GM18909 (cell line): ENCODE measurements around the gene BMPER.

ENCODE experiments used
- ATAC-seq: cut with Tn5 transposase; IDR thresholded peaks from one replicate; pipeline ENCODE4 v1.9.1; 2021; ENCODE audit warnings: mild to moderate bottlenecking; ENCODE audit not compliant: unreplicated experiment, poor library complexity

BMPER gene

DNA sequence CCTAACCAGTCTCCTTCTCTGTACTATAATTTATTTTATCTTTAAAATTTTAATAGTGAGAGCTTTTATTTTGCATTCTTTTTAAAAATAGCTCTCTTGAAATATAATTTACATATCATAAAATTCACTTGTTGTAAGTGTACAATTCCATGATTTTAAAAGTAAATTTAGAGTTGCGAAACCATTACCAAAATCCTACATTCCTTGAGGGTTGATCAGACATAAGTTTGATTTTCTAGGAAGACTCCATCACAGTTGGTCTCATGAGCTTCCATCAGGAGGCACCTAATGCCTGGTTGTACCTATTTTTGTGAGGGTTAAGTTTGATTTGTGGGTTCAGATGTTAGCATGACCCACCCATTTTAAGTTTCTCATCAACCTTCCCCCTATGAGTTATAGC, 108.1 kb downstream of the BMPER start:
- ATAC-seq: no peak

DNA sequence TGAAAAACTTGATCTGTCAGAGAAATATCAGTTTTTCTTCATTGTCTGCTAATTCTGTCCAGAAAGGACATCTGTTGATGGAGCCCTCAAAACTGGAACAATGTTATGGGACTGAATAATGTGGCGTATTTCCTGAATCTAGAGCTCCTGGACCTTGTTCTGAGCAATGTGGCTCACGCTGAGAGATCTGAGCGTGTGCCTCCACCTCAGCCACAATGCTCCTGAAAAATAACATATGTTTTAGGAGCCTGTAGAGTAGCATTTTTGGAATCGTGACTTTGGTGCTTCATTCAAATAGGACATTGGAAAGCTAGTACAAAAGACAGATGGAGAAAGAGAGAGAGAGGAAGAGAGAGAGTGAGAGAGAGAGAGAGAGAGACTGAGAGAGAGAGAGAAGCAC, 110.3 kb downstream of the BMPER start:
- no peak for ATAC-seq

DNA sequence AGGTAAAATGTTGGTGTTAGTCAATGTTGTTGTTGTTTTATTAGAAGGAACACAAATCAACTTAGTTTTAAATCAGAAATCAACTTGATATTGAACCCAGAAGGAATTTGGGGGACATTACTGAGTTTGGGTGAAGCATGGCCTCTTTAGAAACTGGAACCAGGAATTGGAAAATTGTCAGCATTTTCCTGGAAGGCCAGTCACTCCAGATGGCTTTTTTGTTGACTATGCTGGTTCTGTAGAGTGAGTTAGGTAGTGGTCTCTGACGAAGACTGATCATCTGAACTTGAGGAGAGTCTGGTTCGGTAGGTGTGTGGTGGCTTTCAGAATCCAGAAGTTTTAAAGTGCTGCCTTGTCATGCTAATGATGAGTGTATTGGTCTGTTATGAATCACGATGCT, 111.5 kb downstream of the BMPER start:
- no peak for ATAC-seq

DNA sequence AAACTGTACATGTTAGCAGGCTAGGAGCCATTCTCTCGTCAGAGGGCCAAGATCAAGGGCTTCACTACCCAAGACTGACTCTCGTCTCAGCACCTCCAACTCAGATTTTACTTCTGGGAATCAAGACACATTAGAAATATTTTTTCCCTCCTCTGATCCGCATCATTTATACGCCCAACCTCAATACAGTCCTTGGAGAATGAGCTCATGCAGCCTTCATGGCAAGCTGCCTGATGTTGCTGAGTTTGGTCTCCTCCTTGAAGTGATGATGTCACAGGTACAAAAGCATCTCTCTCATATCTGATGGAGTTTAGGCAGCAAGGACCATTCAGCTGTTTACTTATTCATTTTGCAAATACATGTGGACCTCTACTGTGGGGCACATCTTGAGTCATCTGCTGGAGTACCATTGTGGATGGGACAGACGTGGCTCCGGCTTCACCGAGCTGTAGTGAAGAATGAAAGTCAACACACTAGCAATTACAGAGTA, 114.0 kb downstream of the BMPER start:
- ATAC-seq: no peak

DNA sequence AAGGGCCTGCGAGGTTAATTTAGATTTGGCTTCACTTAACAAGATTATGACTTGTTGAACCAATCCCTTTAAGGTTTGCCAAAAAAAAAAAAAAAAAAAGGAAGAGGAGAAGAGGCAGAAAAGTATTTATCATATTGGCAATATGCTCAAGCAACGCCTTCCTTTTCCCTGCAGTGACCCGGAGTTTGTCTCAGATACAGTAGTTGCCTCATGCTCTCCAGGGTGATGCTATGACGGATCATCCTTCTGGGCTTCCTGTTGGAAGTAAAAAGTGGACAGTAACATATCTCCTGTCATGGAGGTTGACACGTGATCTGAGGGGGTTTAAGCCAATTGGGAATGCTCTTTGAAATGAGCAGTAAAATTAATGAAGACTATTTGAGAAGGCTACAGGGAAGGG, 117.3 kb downstream of the BMPER start:
- ATAC-seq: no peak

DNA sequence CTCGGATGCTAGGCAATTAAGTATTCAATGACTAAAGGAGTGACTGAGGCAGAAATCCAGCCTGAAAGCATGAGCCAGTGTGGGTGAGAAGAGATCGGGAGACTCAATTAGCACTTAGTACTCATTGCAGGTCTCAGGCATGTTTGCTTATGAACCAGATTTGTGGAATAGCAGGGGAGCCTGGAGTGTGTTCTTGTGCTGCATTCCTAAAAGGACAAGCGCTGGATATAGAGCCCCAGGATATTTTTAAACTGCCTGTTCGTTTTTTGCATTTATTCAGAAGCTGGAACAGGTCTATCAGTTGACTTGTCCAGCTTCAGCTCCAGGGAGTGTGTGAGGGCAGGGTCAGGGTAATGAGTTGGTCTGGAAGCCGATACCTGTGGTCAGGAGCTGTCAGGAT, 120.3 kb downstream of the BMPER start:
- no peak for ATAC-seq

DNA sequence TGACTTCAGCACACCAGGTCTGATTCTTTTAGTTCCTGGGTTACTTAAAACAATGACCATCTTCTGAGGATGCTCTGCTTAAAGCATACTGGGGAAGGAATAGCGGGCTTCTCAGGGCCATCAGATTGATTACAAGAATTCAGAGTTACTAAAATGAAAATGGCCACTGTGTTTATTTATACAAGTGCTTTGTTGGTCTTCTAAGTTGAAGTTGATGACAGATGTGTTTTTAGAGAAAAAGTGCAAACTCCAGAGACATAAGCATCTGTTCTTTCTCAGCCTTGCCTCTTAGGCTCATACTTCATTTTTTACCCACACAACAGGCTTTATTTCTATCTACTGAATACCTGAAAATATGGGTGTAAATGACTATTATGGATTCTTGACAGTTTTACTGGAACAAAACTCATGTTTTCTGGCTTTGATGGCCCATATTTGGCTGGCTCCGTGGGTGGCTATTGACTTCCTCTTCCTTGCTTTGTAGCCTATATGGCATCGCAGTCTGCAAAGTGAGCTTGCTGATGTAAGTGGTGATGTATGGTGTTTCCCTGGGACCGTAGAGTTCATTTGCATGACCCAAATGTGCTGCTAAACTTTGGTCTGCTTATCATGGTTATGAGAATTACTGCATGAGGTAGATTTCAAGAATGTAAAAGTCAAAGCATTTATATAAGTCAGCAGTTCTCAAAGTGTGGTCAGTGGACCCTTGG, 121.3 kb downstream of the BMPER start:
- ATAC-seq: no peak

DNA sequence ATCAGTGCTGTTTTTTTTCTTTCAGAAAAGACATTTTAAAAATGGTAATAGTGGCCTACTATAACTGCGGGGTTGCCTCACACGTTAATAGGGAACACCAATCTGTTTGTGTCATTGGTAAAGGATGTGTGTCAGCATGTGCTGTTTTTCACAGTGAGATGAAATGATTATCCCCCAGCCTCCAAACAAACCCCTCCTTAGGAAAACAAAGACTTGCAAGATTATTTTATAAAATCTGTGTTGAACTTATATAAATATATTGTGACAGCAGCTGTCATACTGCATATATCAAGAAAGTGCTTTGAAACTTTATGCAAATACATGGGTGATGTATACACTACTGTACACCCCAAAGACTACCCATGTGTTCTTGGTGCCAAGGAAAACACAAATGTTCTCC, 125.8 kb downstream of the BMPER start:
- no peak for ATAC-seq

DNA sequence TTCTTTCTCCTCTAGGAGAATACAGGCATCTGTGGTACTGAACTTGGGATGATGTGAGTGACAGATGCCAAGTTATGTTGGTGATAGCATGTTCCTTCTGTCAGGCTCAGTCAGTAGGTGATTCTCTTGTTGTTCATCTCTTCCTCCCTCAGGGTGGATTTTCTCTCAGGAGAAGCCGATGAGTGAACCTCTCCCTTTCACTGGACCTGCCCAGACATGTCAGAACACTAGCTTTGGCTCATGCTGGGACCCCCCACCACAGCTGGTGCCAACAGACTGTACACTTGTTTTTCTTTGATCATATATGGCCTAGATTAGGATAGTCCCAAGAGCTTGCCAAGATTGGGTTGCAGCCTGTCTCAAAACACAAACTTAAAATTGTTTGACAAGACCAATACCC, 129.4 kb downstream of the BMPER start:
- no peak for ATAC-seq

DNA sequence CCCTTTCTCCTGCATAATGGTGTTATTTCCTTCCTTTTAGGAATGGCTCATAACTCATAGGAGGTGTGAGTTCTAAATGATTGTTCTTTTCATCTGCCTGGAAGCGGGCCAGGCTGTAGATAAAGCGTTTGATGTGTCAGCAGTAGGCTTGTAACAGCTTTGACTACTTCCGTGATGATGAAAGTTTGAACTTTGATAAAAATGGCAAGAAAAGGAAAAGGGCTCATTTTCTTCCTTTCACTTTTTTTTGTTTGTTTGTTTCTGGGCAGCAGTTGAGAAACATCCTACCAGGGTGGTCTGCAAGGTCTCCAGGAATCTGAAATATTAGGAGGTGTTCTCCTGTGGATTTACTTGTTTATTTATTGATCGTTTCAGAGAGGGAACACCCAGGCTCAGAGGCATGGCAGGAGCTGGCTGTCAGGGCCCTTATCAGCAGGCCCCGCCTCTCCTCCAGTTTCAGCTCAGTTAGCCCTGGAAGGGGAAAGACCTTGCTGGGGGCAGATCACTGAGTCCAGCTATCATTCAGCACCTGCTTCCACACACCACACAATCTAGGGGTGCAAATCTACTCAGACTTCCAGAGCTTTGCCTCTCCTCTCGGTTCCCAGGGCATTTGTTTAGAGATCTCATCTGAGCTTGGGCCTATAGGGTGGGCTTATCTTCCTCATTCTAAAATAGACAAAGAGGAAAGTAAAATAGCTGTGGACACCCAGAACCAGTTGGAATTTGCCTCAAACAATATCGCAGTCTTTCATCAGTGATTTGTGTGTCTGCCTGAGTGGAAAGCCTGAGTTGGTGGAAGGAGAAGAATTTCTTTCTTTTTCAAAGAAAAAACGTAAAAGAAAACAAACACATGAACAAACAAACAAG, 130.9 kb downstream of the BMPER start:
- ATAC-seq: no peak

DNA sequence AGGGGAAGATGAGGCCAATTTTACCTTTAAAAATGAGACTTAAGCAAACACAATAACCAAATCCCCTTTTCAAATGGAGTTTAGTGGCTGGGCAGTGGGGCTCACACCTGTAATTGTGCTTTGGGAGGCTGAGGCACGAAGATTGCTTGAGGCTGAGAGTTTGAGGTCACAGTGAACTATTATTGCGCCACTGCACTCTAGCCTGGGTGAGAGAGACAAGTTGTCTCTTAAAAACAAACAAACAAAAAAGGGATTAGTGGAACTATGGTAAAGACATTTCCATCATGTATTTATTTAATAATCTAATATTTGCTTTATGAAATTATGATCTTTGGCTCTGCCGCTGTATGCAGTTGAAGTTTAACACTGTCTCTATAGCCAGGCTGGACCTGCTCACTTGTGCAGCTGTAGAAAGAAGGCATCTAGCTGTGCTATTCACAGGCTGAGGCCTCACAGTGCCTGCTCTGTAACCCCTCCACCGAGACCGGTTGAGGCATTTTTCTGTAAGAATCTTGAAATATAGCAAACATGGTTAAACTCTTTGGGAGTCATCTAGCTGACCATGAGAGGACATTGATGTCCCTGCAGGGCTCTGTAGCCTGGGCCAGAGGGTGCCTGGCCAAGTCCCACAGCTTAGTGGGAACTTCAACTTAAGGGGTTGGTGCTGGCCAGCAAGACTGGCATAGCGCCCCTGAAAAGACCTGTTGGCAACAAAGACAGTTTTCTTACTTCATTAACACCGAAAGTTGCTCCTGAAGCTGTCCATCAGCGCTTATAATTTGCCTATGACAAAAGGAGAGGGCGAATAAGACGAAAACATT, 131.8 kb downstream of the BMPER start:
- ATAC-seq: no peak

DNA sequence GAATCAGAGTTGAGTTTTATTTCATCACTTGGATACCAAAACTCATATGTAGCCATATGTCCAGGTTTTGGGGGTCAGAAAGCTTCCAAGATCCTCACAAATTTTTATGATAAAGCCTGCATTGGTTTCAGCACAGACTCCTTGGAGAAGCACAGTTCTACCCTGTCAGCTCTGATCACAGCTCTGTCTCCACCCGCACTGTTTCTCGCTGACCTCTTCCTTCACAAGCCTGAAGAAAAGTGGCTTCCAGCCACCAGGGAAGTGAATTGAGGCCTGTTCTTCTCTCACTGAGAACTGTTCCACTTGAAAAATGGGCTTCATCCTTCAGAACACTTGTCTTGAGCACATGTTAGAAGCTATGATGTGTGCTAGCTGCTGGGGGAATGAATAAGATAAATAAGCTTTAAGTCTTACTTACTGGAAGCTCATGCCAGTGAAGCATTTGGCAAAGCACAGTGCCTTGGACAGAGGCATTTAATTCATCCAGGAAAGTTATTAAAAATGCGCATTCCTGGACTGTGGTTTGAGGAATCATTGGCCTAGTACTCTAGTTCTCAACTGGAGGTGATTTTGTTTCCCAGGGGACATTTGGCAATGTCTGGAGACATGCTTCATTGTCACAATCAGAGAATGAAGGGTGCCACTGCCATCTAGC, 133.6 kb downstream of the BMPER start:
- no peak for ATAC-seq

DNA sequence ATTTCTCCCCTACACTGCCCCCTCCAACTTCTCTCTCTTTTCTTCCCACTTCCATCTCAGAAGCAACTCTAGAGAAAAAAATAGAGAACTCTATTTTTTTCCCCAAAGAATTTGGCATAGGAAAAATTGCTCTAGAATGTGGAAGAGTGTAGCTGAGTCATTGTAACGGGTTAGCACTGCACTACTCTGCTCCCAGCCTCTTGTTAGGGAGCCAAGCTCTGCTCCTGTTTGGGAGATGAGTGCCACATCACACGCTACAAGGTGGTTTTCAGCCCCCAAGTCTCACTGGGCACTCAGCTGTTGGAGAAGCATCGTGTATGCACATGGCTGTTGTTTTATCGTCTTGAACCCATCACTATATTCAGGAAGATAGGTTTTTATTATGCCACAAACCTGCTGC, 136.4 kb downstream of the BMPER start:
- ATAC-seq: no peak

DNA sequence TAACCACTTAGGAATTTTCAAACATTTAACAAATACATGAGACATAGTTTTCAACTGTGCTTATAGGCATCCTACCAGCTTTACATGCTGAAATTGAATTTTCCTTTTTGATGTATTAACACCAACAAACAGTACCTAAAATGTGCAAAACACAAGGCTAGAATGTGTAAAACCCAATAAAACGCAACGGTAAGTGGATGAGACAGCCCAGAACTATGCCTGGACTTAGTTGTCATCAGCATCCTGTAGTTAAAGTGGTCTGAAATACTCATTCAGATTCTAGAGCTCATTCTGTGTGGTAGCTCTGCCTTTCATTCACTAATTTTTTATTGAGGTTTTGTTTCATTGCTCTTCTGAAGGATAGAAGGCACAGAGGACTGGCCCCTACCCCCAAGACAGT, 137.1 kb downstream of the BMPER start:
- ATAC-seq: no peak

DNA sequence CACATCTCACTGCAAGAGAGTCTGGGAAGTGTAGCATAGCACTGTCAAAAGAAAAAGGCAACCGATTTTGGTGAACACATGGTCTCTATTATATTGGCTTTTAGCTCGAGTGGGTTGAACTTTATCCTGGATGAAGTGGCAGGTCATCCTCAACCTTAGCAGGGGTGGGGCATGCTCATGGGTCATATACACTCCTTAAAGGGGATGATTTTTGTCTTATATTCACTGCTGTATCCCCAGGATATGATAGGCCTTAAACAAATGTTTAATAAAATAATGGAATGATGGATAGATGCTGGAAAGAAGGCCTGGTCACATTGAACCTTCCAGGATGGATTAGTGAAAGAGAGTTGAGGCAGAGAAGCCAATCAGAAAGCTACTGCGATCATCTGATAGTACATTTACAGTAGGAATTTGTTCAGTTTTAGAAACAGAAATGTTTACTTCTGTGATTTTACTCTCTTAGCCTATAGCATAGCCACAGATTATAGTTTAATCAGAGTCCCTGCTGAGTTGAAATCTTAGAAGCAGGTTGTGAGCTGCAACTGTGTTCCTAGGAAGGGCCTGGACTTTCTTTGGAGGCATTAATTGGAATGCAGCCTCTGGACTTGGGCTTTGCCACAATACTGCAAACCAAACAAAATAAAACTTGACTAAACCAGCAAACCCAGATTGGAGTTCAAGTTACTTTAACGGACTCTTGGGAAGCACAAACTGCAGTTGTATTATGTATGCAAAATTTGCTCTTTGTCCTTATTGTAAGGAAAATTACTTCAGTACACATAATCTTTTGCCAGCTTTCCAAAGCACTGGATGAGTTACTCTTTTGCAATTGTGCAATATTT, 138.3 kb downstream of the BMPER start:
- ATAC-seq: no peak

DNA sequence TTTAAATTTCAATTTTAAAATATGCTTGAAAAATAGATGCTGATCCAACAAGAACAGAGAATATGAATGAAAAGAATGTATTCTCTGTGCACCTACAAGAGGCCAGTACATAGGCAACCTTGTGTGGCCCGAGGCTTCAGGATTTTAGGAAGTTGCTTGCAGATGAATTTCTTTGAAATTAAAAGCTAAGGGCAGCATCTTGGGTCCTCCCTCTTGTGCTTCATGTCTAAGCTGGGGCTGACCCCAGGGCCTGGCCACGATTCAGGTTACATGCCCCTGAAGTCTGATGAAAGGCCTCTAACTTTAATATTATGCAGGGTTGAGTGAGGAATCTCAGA, 138.9 kb downstream of the BMPER start:
- no peak for ATAC-seq

DNA sequence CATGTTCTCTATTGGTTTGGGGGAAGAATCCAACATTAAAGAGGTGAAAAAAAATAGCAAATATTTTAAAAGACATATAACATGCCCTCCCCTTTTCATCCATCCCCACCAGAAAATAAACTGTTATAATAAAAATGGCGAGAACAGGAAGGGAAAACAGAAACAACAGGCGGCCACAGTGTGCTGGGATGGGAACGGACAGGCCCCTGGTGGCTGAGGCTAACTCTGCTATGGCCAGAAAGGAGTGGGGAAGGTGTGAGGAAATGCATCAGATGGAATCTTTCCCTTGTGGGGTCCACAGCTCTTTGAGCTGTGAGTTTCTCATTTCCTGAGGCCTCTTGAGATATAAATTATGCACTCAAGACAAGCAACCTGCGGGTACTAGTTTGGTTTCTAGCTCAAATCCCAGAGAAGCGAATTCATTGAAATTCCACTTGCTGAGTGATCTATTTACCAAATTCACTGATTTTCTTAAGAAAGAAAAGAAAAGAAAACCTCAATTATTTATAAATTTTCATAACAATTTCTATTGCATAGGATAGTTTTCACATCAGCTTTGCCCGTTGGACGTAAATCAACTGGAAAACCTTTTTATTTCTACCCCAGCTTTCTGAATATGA, 139.5 kb downstream of the BMPER start:
- no peak for ATAC-seq

DNA sequence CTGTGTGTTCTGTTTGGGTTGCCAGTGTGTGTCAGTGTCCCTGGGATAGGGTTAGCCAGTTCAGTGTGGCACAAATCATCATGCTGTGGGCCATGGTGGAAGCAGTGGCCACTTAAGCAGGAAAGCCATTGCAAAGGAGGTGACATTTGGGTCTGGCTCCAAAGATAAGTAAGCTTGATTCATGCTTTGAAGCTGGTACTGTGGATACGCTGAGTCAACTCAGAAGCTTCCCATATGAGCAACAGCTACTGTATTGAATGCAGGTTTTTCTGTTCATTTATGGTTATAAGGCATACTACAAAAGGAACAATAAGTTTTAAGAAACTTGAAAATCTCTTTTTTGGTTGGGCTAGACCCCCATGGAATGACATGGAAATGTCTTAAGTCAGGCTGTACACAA, 143.1 kb downstream of the BMPER start:
- ATAC-seq: no peak

DNA sequence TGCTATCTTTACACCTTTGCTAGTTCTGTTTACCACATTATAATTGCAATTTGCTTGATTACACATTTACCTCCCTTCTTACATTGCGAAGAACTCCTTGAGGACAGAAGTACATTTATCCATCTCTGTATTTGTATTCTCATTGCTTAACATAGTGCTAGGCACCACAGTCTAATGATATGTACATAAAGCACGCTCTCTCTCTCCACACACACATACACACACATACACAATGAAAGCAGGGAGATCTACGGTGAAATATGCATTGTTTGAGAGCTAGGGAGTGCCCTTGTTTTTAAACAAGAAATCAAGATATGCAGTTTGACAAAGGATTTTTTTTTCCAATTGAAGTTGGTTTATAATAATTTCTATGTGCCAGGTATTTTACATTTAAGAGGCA, 148.7 kb downstream of the BMPER start:
- no peak for ATAC-seq
